ENCODE measurements around the gene CHADL.

CHADL gene

DNA sequence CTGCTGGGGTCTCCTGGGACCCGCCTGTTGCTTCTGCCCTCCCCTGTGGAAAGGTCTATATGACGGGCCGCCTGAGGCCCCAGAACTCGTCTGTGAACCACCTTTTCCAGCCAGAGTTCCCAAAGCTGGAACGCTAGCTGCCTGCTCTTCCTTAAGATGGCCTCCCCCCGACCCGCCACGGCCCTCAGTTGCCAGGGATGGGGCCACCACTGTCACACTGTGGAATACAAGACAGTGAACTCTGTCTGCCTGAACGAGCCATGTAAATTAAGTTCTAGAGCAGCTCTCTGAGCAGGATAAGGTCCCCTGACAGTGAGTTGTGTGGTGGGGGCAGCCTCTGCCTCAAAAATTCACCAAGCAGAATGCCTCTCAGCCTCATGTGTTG is 10.3 kb downstream of the CHADL start:
- DNase-seq (ENCODE audit: low read depth): no peak

DNA sequence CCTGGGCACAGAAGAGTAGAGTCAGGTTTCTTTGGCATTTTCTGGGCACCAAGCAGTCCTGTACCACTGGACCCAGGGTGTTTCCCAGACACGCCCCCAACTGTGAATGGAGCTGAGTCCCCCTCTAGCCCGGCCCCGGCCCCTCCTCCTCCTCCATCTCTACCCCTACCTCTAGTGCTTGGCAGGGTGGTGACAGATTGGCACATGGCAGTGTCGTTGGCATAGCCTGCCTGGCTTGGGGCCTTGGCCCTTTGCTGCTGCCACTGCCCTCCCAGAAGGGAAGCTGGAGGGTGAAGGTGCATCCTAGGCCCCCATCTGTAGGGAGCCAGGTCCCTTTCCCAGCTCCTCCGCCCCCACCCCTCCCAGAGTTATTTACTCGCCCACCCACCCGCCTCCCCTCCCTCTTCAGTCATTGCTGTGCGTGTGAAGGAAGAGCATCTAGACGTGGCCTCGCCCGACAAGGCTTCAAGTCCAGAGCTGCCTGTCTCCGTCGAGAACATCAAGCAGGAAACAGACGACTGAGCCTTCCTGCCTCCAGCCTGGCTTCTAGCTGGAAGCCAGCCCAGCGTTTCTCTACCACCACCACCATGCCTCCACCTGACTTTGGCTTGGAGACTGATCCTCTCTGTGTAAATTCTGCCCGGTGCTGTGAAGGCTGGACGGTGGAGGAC is 10.9 kb downstream of the CHADL start:
- no peak for DNase-seq (ENCODE audit: low read depth)

- DNase-seq (ENCODE audit: low read depth): no peak
These were observed 11.5 kb downstream of the CHADL start for GRCh38 chr22:41229215-41229614.

DNA sequence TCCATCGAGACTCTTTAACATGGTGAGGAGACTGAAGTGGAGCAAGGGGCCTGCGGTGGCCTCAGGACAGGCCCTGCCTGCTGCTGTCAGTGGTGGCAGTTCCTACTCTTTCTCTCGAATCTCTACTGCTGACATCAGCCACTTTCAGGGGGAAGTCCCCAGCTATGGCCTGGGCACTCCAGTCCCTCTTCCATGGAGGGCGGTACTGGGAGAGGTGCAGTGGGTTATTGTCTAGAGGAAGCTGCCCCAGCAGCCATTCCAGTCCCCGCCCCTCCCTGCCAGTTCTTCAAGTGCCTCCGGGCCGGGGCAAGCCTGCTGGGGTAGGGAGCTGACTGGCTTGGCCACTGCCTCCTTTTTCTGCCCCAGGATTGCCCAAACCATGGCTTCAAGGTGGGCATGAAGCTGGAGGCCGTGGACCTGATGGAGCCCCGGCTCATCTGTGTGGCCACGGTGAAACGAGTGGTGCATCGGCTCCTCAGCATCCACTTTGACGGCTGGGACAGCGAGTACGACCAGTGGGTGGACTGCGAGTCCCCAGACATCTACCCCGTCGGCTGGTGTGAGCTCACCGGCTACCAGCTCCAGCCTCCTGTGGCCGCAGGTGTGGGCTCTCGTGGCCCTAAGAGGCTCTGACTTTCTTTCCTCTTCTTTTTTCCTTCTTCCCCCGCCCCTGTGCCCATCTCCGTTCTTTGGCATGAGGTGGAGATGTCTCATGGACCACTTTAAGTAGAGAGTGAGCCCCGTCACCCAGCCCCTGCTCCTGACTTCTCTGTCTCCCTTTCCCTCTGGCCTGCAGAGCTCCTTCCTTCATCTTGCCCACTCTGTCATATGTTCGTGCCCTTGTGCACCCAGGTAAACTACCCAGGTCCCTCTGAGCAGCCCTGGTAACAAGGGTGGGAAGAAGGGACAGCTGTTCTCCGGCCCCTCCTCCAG is 13.7 kb downstream of the CHADL start:
- no peak for DNase-seq (ENCODE audit: low read depth)

DNA sequence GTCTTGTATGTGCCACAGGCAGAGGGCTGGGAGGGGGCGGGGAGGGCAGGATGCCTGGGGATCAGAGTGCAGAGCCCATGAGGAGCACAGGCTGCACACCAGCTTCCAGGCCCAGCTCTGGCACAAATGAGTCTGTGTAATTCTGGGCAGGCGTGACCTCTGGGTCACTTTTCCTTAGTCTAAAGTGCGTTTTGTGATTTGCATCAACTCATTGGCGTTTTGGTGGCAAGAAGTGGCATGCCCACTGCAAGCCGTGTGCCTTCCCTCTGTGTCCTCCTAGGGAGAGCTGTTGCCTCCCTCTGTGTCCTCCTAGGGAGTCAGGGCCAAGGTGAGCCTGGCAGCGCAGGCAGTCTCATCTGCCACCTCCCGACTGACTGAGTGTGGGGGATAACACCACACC is 17.2 kb downstream of the CHADL start:
- no peak for DNase-seq (ENCODE audit: low read depth)

- no peak for DNase-seq (ENCODE audit: low read depth)
These were observed 17.8 kb downstream of the CHADL start for GRCh38 chr22:41222846-41223507.

GRCh38 chr22:41217553-41218157 is 23.1 kb downstream of the CHADL start:
- no peak for DNase-seq (ENCODE audit: low read depth)

DNA sequence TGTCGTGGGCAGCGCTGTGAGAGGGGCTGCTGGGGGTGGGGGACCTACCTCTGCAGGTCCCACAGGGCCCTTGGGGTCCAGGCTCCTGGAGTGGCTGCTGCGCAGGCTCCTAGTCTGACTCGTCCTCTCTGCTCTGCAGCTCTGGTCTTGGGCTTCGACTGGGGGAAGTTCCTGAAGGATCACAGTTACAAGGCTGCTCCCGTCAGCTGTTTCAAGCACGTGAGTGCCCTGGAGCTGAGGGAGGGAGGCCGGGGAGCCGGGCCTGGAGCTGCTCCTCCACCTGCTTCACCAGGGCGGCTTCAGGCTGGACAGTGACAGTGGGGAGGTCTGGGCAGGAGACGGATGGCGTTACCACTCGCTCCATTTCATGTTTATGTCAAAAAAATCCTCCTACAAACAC is 23.7 kb downstream of the CHADL start:
- DNase-seq (ENCODE audit: low read depth): no peak

GRCh38 chr22:41215926-41216325 is 24.8 kb downstream of the CHADL start:
- DNase-seq (ENCODE audit: low read depth): no peak

DNA sequence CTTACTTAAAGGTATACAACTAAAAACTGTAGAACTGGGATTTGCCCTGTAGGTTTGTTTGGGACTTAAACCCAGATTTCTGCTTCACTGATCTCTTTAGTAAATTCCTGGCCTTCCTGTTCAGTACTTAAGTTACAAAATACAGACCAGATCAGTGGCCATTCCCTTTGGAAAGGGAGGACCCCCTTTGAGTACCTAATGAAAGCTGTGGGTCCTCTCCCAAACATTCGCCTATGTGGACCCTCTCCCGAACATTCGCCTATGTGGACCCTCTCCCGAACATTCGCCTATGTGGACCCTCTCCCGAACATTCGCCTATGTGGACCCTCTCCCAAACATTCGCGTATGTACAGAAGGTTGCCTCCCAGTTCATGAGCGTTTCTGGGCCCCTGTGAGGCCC is 25.3 kb downstream of the CHADL start:
- no peak for DNase-seq (ENCODE audit: low read depth)

GRCh38 chr22:41206719-41207118 is 34.0 kb downstream of the CHADL start:
- no peak for DNase-seq (ENCODE audit: low read depth)

DNA sequence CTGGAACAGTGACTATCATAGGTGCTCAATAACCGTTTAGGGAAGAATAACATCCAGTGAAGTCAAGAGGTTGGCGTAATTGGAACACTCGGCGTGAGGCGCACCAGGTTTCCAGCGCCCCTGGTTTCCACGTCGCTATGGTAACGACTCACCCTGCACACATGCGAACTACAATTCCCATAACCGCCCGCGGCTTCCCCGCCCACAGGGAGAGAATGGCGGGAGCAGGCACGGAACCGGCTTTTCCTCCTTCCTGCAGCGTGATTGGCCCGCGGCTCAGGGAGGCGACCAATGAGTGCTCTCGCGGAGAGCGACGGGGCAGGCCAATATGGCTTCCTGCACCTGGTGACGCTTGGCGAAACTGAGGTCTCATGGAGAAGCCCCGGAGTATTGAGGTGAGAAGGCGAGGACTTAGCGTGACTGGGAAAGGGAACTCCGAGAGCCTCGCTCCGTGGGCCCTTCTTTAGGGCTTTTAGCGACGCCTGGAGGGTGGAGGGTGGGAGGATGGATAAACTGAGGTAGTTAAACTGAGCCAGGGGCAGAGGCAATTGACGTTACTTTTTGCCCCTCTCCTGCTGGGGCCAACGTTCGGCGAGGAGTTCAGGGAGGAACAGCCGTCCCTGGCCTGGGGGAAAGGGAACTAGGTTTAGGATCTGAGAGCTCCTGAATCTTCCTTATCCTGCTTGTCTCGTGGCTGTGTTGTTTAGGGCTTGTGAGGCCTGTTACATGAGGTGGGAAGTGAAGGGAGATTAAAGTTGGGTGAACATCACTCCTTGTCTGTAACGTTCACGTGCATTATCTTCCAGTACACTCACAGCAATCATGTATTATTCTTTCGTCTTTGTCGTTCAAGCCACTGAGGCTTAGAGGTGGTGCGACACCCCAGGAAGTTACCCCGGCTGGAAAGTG is 35.5 kb downstream of the CHADL start, which contains the start of gene L3MBTL2:
Gene L3MBTL2, plus strand, starts transcription at position 321 of the 909 bp plus-strand sequence. Its CDS starts 51 bp downstream, at position 372.
- DNase-seq (ENCODE audit: low read depth): peak; percentile 97

GRCh38 chr22:41204066-41204465 is 36.7 kb downstream of the CHADL start:
- DNase-seq (ENCODE audit: low read depth): no peak

GRCh38 chr22:41203118-41203517 is 37.6 kb downstream of the CHADL start:
- DNase-seq (ENCODE audit: low read depth): no peak

DNA sequence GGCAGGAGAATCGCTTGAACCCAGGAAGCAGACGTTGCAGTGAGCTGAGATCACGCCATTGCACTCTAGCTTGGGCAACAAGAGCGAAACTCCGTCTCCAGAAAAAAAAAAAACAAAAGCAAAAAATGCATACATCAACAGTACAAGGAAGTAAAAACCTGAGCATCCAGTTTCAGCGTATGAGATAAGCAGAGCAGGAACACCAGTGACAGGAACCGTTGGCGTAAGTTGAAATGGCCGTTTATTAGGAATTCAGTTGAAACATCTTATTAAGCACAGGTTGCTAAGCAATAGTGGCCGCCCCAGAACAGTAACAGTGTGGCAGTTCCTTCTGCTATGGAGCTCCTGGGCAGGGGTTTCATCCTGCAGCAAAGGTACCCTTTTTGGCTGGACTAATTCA is 39.6 kb downstream of the CHADL start:
- DNase-seq (ENCODE audit: low read depth): no peak

DNA sequence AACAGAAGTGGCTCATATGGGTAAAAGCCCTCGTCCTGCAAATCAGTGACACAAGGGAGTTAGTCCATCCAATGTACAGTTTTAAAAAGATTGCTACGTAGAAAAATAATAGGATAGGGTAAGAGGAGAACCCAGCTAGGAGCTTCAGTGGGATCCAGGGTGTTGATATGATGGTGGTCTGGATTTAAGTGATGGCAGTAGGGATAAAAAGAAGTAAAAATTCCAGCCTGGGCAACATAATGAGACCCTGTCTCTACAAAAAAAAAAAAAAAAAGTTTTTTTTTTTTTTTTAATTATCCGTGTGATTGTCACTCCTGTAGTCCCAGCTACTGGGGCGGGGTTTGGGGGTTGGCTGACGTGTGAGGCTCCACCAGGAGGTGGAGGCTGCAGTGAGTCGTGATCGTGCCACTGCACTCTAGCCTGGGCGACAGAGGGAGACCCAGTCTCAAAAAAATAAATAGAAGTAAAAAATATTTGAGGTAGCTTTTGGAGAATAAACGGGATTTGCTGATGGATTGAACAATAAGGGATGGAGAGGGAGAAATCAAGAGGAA is 42.6 kb downstream of the CHADL start:
- DNase-seq (ENCODE audit: low read depth): peak; percentile 35

DNA sequence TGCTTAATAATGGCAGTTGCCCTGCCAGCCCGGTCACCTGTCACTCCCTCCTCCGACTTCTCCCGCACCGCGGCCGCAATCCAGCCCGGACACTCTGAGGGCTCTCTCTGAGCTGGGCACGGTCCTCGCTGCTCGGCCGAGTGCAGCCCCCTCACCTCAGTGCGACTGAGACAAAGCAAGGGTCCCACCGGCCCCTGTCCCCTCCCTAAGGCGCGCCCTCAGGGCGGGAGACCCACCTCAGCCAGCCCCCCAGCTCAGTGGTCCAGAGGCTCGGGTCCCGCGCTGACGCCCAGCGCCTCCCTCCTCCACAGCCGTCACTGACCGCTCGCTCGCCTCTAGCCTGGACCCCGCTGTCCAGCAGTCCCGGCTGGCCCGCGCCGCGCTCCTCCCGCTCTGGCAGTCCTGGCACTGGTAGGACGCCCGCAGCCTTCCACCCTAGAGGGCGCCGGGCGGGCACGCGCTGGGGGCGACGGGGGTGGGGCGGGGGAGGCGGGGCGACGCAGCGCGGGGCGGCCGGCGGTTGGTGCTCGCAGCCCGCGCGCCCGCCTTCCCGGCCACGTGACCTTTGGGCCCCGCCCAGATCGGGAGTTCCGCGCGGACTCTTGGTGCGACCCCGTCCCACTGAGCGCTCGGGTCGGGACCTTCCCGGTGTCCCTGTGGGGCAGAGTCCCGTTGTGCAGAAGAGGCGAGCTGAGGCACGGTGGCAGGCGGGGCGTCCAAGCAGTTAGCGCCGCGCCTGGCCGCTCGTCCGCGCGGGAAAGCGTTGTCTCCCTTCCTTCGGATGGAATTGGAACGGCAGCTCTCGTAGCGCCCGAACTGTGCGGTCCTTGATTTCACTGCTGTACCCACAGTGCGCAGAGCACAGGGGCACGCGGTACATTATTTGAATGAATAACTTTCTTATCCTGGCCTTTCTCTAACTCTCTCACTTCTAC is 43.4 kb downstream of the CHADL start:
- DNase-seq (ENCODE audit: low read depth): peak; percentile 76

- DNase-seq (ENCODE audit: low read depth): no peak
These were observed 46.9 kb downstream of the CHADL start for GRCh38 chr22:41193829-41194228.

- no peak for DNase-seq (ENCODE audit: low read depth)
These were observed 49.3 kb downstream of the CHADL start for GRCh38 chr22:41191467-41191866.

GRCh38 chr22:41184679-41185078 is 56.1 kb downstream of the CHADL start:
- no peak for DNase-seq (ENCODE audit: low read depth)

Data from activated gamma-delta T cell treated with anti-CD3 and anti-CD28 coated beads, Interleukin-2, amount 50 U/mL, for 16 hours (primary cell).